GM19395 (cell line): ENCODE results near the gene EHBP1L1.

Source experiments
- ATAC-seq: cut with Tn5 transposase; IDR thresholded peaks from one replicate; pipeline ENCODE4 v1.9.1; 2021; ENCODE audit warnings: mild to moderate bottlenecking, moderate library complexity; ENCODE audit not compliant: unreplicated experiment

EHBP1L1 gene

GRCh38 chr11:65592858-65593517, 17.1 kb downstream of the EHBP1L1 start:
- no peak for ATAC-seq

GRCh38 chr11:65593518-65594414, 17.9 kb downstream of the EHBP1L1 start:
- ATAC-seq: no peak

- no peak for ATAC-seq
These were observed 19.3 kb downstream of the EHBP1L1 start for GRCh38 chr11:65595131-65595530.

DNA sequence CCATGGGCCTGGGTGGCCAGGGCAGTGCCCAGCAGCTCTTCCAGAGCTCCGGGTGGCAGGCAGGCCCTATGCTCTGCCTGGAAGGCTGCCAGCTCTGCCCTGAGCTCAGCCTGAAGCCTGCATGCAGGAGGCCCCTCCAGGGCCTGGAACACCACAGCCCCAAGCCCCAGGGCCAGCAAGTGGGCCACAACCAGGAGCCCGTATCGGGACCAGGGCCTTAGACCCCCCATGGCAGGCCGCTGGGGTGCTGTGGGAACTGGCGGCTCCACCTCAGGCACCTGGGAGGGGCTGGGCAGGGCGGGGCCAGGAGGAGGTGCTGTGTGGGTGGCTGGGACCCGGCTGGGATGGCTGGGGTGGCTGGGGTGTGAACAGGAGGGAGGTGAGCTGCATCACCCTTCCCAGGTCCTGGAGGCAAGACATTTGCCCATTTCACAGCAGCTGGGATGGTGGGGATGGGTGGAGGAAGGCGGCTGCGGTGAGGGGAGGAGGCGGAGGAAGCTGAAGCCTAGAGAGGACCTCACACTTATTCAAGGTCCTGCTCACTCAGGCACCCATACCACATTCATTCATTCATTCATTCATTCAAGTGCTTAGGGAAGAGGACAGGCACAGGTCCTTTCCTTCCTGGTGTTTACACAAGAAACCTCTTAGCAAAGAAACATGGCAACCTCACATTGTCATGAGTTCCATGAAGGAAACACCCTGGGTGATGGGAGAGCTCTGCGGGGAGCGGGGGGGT, 19.9 kb downstream of the EHBP1L1 start, which contains the start of gene KCNK7:
Gene KCNK7 (minus strand): TSS at position 258 of the 739 bp plus-strand sequence. CDS start 28 bp downstream, at position 230.
- ATAC-seq: no peak

GRCh38 chr11:65596520-65596919, 20.7 kb downstream of the EHBP1L1 start:
- no peak for ATAC-seq

- ATAC-seq: no peak
These were observed 22.4 kb downstream of the EHBP1L1 start for GRCh38 chr11:65598258-65598699.

- no peak for ATAC-seq
These were observed 23.5 kb downstream of the EHBP1L1 start for GRCh38 chr11:65599216-65599954.

DNA sequence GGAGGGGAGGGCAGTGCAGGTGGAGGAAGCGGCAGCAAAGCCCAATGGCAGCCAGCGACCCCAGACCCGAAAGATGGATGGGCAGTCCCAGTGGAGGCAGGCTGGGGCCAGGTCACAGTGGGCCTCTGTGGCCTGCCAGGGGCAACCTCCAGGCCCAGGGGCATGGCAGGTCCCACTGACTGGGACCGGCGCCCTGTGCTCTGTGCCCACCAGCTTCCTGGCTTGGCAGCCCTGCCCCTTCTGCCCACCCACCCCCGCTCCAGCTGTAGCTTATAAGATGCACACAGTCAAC, 24.0 kb downstream of the EHBP1L1 start:
- no peak for ATAC-seq

DNA sequence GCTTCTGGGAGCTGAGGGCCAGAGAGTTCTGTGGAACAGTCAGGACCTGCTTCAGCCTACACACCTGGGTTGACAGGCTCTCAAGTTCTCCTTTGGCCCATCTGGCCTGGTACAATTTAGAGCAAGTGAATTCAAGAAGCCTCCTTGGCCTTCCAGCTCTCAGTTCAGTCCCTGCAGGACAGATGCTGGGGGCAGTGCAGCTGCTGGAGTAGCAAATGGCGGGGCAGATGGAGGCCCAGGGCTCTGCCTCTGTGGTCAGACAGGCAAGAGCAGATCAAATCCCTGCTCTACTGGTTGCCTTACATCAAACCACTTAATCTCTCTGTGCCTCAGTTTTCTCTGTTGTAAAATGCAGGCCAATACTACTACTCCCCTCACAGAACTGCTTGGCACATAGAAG, 28.4 kb downstream of the EHBP1L1 start:
- no peak for ATAC-seq

DNA sequence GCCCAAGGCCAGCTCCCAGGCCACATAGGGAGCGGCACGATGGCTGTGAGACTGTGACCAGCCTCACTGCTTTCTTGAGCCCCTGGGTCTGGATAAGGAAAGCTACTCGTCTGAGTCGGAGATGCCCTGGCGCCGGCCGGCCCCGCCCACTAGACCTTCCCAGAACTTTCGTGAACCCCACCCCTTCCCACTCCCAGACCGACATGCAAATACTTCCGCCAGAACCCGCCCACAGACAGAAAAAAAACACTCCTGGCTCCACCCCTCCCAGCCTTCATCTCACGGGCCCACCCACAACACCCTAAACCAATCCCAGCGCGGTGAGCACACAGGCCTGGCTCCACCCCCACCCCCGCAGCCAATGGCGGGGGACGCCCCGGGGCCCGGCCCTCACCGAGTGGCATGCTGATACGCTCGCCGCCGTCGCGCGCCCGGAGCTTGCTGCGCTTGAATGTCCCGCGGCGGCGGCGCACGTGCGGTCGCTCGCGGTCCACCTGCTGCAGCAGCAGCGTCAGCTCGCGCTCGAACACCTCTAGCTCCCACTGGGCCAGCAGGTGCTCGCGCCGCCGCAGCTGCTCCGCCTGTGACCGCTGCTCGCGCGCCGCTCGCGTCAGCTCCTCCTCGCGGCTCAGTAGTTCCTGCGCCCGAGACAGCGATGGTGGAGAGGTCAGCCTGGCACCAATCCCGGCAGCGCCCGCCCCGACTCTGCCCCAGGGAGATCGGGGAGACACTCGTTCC, 31.2 kb downstream of the EHBP1L1 start:
- ATAC-seq: no peak

DNA sequence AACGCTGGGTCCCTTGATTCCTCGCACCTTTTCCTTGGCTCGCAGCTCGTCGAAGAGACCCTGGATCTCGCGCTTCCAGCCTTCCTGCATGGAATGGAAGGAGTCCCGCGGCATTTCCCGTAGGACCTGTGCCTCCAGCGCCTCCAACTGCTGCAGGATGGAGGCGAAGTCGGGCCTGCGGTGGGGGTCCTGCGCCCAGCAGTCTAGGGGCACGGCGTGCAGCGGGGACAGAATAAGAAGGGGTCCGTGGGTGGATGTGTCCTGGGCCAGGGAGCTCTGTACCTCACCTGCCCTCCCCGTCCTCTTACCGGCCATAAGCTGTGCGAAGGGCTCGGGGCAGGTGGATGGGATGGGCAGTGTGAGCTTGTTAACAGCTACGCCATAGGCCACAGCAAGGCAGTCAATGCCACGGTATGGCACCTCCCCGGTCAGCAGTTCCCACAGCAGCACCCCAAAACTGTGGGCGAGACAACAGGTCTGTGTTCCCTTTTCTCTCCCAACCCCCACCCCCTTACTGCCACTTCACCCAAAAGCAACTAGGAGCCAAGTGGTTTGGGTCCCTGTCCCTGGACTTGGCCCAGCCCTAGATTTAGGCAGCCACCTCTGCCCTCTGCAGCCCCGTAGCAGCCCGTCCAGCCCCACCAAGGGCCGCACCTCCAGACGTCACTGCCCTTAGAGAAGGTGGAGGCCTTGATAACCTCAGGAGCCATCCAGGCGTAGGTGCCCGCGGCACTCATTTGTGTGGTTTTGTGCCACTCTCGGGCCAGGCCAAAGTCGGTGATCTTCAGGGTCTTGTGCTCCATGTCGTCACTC, 32.0 kb downstream of the EHBP1L1 start:
- no peak for ATAC-seq

DNA sequence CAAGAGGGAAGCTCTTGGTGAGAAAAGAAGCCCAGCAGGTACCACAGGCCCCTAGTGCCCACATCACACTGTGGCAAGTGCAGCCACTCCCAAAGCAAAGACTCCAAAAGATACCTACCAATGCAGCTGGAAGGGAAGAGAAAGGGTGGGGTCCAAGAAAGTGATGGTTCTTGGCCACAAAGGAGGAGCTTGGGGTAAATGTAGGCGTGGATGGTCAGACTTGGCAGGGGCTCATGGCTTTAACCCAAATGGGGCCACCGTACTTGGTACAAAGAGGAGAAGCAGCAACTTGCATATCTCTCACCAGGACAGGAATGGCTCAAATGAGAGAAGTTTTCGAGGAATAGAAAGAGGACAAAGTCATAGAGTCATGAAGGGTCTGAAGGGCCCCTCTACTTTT, 33.4 kb downstream of the EHBP1L1 start:
- no peak for ATAC-seq

DNA sequence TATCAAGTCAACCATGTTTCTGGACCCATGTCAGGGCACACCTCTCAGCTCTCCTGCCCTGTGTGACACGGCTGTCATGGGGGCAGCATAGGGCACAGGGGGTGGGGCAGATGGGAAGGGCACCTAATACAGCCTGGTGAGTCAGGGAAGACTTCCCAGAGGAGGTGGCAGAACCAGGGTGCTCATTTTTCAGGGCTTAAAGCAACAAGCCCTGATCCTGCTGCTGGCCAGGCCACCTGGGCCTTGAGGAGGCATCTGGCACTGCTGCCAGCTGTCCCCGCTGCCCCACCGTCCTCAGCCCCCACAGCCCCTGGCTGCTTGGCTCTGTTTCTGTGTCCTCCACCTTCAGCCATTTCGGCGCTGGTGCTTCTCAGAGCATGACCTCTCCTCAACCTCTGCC, 33.8 kb downstream of the EHBP1L1 start:
- ATAC-seq: no peak

- ATAC-seq: no peak
These were observed 34.6 kb downstream of the EHBP1L1 start for GRCh38 chr11:65610404-65610803.

DNA sequence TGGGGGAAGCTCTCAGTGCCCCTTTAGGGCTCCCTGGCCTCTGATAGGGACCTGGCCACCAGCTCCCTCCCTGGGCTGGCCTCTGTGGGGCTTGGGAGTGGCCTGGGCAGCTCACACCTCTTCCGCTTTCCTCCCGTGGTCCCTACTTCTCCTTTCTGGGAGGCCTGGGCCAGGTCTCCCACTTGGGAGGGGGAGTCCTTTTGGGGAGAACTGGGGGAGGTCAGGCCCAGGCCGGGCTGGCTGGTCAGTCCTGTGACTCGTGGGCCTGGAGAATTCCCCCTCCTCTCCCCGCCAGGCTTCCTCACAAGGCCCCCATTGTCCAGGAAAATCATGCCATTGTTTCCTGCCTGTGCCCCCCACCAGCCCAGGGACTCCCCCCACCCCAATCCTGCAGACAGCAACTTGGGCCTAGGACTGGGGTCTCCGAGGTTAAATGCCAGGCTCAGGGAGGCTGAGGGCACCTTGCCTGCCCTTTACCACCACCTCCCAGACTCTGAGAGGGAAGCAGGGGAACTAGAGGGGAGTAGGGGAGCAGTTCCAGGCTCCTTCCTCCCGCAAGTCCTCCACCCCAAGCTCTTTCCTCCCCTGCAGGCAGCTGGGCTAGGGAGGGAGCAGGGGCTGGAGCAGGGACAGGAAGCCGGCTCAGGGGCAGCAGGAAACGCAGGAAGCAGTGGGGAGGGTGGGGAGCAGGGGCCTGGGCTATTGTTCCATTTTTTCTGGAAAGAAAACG, 35.3 kb downstream of the EHBP1L1 start:
- ATAC-seq: no peak

- ATAC-seq: no peak
These were observed 36.1 kb downstream of the EHBP1L1 start for GRCh38 chr11:65611758-65612603.

- ATAC-seq: no peak
These were observed 36.8 kb downstream of the EHBP1L1 start for GRCh38 chr11:65612691-65613090.
